HG02970 (cell line): ENCODE results near the gene HSD17B4.
A peak's percentile ranks its signal among the peaks of the same experiment; 100 is the strongest.
"Not testable (repeated sequence)": the region's sequence is repeated elsewhere in the genome, so short reads cannot be mapped to it uniquely, and the experiment has no call there.

Experiments used
- ATAC-seq: cut with Tn5 transposase; IDR thresholded peaks from one replicate; pipeline ENCODE4 v1.9.1; 2021; ENCODE audit warnings: mild to moderate bottlenecking, moderate library complexity, moderate number of reproducible peaks; ENCODE audit not compliant: unreplicated experiment, low FRiP score

The HSD17B4 gene

GRCh38 chr5:119452373-119453039 lies at the start of gene HSD17B4:
TSS of gene HSD17B4 (plus strand) at chr5:119452497. CDS start at chr5:119452576, 79 bp downstream.
- ATAC-seq = peak; percentile 95

GRCh38 chr5:119402555-119402954 lies 49.7 kb upstream of the HSD17B4 start:
- no peak for ATAC-seq

- ATAC-seq = no peak
Observed at GRCh38 chr5:119404033-119404432, 48.3 kb upstream of the HSD17B4 start.

- no peak for ATAC-seq
Observed at GRCh38 chr5:119405419-119405818, 46.9 kb upstream of the HSD17B4 start.

- no peak for ATAC-seq
Observed at GRCh38 chr5:119406551-119407110, 45.7 kb upstream of the HSD17B4 start.

GRCh38 chr5:119409235-119409815 lies 43.0 kb upstream of the HSD17B4 start:
- no peak for ATAC-seq

GRCh38 chr5:119410448-119411159 lies 41.7 kb upstream of the HSD17B4 start:
- no peak for ATAC-seq

- ATAC-seq = no peak
Observed at GRCh38 chr5:119411361-119412278, 40.7 kb upstream of the HSD17B4 start.

- no peak for ATAC-seq
Observed at GRCh38 chr5:119412279-119413227, 39.7 kb upstream of the HSD17B4 start.

GRCh38 chr5:119414124-119414734 lies 38.1 kb upstream of the HSD17B4 start:
- ATAC-seq = not testable (repeated sequence)

GRCh38 chr5:119417891-119418605 lies 34.2 kb upstream of the HSD17B4 start:
- no peak for ATAC-seq

- no peak for ATAC-seq
Observed at GRCh38 chr5:119418606-119419100, 33.6 kb upstream of the HSD17B4 start.

- ATAC-seq = no peak
Observed at GRCh38 chr5:119420169-119420568, 32.1 kb upstream of the HSD17B4 start.

- ATAC-seq = no peak
Observed at GRCh38 chr5:119426057-119426456, 26.2 kb upstream of the HSD17B4 start.

- ATAC-seq = no peak
Observed at GRCh38 chr5:119427060-119427459, 25.2 kb upstream of the HSD17B4 start.

GRCh38 chr5:119427596-119427995 lies 24.7 kb upstream of the HSD17B4 start:
- ATAC-seq = not testable (repeated sequence)

GRCh38 chr5:119428166-119428565 lies 24.1 kb upstream of the HSD17B4 start:
- not testable (repeated sequence) for ATAC-seq

- not testable (repeated sequence) for ATAC-seq
Observed at GRCh38 chr5:119428574-119428973, 23.7 kb upstream of the HSD17B4 start.
